ELR (cell line): ENCODE data around the gene AP3S2.
"Not testable (repeated sequence)": the region's sequence is repeated elsewhere in the genome, so short reads cannot be mapped to it uniquely, and the experiment has no call there.

ENCODE experiments used
- DNase-seq: peaks from one replicate; pipeline ENCODE4 v3.0.0-alpha.2; 2015; ENCODE audit warnings: low read depth

AP3S2 gene

DNA sequence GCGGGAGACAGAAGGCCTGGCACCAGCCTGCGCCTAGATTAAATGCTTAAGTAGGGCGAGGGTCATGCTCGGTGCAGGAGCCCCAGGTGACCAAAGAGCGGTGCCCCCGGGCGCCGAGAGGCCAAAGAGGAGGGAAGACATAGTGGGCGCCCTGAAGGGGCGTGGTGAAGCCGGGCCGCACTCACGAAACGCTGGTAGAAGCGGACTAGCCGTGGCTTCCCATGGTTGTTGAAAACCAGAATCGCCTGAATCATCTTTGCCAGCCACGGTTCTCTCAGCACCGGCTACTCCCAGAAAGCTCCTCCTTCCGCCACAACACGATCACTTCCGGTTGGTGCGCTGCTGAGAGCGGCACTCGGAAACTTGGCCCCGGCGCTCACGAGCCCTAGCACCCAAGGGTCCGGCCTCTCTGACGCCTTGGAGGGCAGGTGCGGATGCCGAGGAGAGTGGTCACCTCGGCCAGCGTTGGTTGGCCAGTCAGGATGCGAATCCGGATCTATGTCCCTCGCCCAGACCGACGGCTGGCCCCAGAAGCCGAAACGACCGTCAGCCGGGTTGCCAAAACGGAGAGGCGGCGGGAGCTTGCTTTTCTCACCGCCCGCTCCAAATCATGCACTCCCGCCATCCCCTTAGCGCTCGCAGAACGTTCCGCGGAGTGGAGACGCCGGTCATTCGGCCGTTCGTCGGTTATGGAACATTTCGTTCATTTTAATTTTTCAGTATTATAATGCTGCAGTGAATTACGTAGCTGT, at the start of gene AP3S2:
Gene AP3S2, minus strand, starts transcription at position 299 of the 752 bp plus-strand sequence. Its CDS starts 45 bp downstream, at position 254.
- peak; percentile 96 for DNase-seq

DNA sequence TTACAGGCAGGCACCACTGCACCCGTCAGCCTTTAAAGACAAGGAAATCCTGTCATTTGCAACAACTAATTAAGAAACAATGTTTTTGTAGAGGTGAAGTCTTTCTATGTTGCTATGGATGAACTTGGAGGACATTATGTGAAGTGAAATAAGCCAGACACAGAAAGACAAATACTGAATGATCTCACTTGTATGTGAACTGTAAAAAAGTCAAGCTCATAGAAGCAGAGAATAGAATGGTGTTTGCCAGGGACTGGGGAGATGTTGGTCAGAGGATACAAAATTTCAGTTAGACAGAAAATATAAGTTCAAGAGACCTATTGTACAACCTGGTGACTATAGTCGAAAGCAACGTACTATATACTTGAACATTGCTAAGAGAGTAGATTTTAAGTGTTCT, 46.1 kb upstream of the AP3S2 start:
- no peak for DNase-seq

DNA sequence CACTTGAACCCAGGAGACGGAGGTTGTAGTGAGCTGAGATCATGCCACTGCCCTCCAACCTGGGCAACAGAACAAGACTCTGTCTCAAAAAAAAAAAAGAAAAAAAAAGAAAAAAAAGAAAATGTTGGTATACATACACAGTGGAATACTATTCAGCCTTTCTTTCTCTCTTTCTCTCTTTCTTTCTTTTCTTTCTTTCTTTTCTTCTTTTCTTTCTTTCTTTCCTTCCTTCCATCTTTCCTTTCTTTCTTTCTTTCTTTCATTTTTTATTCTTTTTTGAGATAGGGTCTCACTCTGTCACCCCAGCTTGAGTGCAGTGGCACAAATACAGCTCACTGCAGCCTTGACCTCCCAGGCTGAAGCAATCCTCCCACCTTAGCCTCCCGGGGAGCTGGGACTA, 45.6 kb upstream of the AP3S2 start:
- DNase-seq = not testable (repeated sequence)

GRCh38 chr15:89937365-89938350, 43.9 kb upstream of the AP3S2 start:
- DNase-seq = peak; percentile 6

- no peak for DNase-seq
Measured at GRCh38 chr15:89936786-89937265, 43.0 kb upstream of the AP3S2 start.

GRCh38 chr15:89936051-89936785, 42.4 kb upstream of the AP3S2 start:
- DNase-seq = no peak

DNA sequence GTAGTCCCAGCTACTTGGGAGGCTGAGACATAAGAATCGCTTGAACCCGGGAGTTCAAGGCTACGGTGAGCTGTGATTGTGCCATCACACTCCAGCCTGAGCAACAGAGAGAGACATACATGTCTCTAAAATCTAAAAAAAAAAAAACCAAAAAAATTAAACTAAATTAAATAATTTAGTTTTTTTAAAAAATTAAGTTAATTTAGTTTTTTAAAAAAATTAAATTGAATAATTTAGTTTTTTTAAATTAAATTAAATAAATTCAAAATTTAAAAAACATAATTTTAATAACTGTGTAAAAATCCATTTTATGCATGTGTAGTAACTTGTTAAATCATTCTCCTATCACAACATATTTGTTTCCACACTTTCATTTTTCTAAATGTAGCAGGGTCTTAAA, 39.1 kb upstream of the AP3S2 start:
- DNase-seq = no peak

DNA sequence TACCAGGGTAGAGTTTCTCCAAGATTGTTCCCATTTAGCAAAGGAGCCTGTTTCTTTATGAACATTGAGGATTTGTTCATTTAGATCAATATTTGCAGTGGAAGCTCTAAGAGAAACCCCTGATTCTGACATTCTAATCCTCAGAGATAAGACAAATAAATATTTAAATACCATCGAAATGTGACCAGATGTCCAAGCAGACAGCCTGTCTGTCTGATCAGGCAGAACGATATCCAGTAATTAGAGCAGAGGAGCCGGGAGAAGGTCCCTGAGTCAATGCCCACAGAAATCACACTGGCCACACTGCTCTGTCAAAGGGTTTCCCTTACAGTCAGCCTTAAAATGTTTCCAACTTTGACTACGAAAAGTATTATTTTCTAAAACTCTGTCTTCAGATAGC, 34.6 kb upstream of the AP3S2 start:
- DNase-seq = no peak

- DNase-seq = no peak
Measured at GRCh38 chr15:89926158-89926557, 32.4 kb upstream of the AP3S2 start.

DNA sequence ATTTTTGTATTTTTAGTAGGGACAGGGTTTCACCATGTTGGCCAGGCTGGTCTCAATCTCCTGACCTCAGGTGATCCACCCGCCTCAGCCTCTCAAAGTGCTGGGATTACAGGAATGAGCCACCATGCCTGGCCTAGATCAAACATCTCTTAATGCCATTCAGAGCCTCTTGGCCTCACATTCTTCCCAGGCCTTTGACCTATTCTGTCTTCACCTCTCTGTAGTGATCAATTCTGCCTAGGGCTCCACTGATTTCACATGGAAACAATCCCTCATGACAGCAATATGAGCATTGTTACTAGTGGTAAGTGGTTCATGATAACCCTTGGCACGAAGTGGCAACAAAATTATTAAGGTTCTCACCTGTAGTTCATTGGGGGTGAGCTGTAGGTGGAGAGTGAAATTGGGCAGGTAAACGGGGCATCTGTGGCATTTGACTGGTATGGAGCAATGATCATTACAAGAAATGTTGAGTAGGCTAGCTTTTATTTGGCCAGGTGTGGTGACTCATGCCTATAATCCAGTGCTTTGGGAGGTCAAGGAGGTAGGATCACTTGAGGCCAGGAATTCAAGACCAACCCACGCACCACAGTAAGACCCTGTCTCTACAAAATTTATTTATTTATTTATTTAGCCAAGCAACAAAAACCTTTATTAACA, 23.8 kb upstream of the AP3S2 start:
- DNase-seq = no peak

- DNase-seq = no peak
Measured at GRCh38 chr15:89916660-89917059, 22.9 kb upstream of the AP3S2 start.

DNA sequence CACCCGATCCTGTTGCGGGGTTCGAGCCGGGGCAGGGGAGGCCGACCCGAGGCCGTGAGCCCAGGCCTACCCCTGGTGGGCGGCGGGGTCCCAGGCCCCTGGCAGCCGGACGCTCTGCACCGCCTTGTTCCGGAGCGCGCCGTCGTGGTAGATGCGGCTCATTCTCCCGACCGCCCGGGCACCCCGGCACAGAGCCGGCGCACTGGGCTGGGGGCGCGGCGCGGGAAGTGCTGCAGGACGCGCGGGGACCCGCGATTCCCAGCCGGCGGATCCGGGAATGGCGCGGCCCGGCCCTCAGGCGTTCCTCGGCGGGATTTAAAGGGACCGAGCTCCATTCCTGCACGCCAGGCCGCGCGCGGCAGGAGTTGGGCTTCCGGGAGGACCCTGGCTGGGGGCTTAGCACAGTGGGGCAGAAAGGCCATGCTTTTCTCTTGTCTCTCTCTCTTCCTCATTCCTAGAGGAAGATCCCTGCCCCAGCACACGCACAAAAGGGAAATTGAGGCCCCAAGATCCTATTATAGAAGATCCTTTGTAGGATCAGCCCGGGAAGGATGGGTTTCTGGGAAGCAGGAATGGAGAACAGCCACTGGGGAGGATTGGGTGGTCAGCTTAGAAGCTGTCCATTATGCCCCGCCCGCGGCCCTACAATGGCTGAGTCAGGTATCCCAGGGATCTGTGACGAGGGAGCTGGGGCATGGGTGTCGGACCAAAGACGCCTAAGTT, 19.0 kb upstream of the AP3S2 start, which contains the start of gene ARPIN:
Gene ARPIN, minus strand, starts transcription at position 279 of the 723 bp plus-strand sequence. Its CDS starts 117 bp downstream, at position 162.
- DNase-seq = peak; percentile 69

- DNase-seq = peak; percentile 40
Measured at GRCh38 chr15:89912145-89912673, 18.4 kb upstream of the AP3S2 start.

GRCh38 chr15:89910891-89911626, 17.3 kb upstream of the AP3S2 start:
- DNase-seq = no peak

DNA sequence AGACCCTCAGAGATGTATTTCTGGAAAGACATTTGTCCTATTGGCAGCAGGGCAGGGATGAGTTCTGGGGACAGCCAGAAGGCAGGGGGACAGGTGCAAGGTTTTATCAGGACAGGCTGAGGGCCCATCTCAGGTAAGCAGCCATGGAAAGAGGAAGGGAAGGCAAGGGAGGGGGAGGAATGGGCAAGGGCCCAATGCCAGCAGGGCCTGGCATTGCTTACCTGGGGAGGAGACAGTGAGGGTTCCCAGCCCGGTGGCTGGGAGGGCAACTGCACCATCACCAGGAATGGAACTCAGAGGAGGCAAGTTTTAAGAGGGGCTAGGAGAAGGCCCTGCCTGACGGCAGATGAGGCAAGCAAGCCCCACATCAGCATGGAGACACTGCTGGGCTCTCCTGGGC, 15.8 kb upstream of the AP3S2 start:
- no peak for DNase-seq

DNA sequence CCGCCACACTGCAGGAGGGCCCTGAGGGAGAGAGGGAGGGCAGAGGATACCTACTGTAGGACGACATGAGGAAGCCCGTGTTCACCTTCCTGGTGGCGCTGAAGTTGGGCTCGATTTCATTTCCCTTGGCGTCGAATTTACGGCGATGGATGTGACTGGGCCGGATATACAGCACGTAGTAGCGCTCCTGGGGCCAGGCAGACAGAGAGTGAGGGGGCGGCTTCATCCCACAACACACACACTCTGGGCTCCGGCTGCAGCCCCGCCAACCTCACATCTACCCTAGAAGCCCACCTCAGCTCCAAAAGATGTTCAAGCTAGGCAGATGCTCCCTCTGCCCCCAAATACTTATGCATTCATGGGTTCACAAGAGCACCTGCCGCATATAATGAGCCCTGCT, 14.4 kb upstream of the AP3S2 start:
- no peak for DNase-seq

GRCh38 chr15:89907289-89907688, 13.5 kb upstream of the AP3S2 start:
- DNase-seq = peak; percentile 21

GRCh38 chr15:89905846-89906378, 12.1 kb upstream of the AP3S2 start:
- no peak for DNase-seq

- no peak for DNase-seq
Measured at GRCh38 chr15:89904519-89904918, 10.7 kb upstream of the AP3S2 start.

GRCh38 chr15:89903858-89904130, 10.0 kb upstream of the AP3S2 start:
- no peak for DNase-seq
